IPS DF 4.7 (cell line): ENCODE data around the gene GLIS2.

ENCODE experiments used
- DNase-seq: peaks from one replicate; pipeline ENCODE4 v3.0.0-alpha.2; 2013; ENCODE audit warnings: low spot score; ENCODE audit errors: extremely low read depth

The GLIS2 gene

DNA sequence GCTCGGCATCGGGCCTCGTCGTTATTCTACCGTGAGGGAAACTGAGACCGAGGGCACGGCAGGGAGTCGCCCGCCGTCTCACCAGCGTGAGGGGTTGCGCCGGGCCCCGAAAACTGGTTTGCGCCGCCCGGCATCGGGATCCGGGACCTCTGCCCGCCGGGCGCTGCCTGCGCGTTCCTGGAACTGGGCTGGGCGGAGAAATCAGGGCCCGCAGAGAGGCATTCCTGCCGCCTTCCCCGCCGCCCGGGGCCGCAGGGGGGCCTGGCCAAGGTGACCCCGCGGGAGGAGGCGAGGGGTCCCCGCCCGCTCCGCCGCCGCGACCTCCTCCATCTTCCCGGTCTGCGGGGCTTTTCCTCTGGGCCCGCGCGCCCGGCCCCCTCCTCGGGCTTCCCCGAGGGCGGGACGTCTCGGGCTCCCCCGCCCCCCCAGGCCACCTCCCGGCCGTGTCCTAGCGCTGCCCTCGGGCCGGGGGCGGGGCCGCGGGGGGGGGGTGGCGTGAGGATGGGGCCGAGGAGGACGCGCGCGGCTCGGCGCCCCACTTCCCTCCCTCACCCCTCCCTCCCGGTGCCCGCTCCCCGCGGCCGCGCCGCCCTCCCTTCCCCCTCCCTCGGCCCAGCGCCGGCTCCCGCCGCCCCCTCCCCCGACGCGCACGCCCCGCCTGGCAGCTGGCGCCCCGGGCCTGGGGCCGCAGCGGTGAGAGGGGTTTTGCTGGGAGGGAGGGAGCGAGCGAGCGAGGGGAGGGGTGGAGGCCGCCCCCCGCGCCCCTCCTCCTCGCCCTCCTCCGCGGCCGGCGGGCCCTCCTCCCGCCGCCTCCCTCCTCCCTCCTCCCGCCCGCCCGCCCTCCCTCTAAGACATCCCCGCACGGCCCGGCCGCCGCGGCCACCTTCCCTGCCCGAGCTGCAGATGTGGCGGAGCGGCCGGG lies at the start of gene GLIS2:
Gene GLIS2, plus strand, starts transcription at position 882 of the 922 bp plus-strand sequence. CDS start 16,214 bp downstream, outside the sequence.
- no peak for DNase-seq

DNA sequence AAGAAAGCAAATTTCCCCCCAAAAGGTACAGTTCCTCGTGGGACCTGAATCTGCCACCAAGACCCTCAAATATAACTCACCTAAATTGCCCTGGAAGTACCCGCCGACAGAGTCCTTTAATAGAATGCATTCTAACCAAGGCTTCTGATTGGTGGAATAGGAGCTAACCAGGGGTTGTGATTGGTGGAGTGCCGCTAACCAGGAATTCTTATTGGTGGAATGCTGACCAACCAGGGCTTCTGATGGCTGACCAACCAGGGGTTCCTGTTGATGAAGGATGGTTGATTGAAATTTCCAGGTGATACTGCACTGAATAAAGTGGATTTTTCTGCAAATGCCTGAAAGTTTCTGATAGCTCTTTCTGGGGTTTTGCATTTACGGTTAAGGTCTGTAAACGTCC lies 49.5 kb upstream of the GLIS2 start:
- DNase-seq, result no peak

DNA sequence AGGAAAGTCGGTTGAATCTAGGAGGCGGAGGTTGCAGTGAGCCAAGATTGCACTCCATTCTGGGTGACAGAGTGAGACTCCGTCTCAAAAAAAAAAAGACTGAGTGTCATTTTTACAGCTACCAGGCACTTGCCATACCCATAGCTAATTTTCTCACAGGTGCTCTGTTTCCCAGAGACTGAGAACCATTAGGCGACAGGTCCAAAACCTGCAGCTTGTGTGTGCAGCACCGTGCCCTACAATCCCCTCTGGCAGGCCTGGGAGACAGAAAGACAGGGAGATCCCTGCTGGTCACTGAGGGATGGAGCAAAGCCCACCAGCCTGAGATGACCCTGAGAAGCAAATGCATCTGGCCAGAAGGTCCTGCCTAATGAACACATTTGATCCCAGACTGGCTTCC lies 45.8 kb upstream of the GLIS2 start:
- DNase-seq, result no peak

DNA sequence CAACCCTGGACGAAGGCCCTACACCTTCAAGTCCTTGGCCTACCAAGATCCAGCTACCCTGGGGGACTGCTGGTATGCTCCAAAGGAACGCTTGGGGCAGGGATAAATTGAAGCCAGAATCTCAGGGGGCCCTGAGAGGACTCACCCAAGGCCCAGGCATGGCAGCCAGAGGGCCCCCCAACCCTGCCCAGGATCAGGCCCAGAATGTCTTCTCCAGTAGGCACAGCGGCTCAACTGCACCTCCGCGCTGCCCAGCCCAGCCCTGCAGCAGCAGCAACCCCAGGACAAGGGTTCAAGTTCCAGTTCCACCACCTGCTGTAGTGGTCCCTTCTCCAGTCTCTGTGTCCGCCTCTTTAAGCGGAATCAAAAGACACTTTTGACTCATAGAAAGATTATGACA lies 45.3 kb upstream of the GLIS2 start:
- DNase-seq, result no peak

DNA sequence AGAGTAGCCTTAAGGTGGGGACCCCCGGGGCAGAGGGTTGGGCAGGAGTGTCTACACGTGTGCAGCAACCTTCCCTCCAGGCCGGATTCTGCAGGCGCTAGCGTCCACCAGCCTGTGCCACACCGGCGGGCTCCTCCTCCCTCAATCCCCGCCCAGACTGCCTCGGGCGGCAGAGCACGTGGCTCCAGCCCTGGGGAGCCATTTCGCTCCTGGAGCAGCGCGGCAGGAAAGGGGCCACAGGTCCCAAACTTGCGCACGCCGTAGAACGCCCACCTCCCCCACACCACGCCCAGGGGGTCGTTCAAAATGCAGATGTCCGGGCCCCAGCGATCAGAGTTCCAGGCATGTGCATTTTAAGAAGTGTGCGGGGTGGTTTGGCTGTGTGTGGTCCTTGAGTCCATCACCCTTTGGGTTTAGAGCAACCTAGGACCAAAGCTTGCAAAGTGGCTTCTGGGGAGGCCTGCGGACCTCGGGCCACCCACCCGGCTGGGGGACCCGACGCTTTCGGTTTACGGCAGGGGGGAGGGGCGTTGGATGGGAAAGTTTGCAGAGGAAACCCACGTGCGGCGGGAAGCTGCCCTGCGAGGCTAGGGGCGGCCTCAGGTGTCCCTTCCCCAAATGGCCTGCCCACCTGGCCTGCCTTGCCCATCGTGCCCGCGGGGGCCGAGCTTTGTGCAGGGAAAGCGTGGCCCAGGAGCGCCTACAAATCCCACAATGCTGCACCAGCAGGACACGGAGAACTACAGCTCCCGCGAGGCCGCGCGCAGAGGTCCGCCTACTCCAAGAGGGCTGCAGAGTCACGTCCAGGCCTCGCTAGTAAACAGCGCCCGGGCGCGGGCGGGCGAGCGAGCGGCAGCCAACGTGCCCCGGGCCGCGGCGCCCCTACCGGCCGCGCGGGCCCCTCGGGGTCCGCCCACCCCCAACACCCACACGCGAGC lies 44.4 kb upstream of the GLIS2 start:
- DNase-seq, result no peak

DNA sequence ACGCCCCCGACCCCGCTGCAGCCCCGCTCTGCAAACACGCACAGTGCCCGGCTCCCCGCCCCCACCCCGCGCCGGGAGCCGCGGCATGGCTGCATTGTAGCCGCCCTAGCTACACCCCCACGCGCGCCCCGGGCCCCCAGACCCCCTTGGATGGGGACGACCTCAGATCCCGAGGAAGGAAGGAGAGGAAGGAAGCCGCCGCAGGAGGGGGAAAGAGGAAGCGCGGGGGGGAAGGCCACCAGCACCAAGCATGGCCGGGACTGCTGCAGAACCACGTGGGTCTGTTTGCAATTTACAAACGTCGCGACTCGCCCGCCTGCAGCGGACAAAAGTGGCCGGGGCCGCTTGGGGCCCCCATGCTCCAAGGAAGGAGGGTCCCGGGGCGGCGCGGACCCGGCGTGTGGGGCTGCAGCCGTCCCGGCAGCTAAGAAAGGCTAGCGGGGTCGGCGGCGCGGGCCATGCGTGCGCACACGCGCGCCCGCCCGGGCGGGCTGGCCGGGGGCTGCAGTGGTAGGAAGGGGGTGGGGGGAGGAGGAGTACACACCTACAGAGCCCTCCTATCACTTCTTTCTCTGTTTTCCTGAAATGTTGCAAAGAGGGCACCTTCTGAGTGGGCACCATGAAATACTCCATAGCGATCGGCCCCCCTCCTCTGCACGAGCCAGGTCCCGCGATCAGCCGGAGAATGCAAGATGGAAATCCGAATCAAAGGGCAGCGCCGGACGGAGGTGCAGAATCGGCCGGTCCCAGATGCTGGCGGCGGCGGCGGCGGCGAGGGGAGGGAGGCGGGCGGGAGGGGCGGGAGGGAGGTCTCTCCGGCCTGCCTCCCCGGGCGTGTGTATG lies 43.5 kb upstream of the GLIS2 start:
- DNase-seq, result no peak

DNA sequence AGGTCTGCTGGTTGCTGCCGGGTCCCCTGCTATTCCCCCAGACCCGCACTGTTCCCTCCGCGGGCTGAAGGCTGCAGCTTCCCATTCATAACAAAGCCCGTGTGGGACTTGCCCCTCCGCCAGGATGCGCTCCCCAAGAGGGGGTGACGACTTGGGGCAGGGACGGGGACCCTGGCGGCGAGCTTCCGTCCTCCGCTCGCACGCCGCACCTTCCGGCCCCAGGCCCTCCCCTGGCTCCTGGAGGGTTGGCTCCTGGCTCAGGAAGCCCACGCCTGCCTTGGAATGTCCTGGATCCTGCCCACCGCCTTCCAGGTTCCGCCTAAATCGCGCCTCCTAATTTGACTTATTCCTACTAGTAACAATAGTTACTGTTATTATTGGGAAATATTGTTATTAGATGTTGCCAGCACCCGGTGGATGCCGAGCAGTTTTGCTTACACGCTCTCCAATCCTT lies 42.0 kb upstream of the GLIS2 start:
- DNase-seq, result no peak

DNA sequence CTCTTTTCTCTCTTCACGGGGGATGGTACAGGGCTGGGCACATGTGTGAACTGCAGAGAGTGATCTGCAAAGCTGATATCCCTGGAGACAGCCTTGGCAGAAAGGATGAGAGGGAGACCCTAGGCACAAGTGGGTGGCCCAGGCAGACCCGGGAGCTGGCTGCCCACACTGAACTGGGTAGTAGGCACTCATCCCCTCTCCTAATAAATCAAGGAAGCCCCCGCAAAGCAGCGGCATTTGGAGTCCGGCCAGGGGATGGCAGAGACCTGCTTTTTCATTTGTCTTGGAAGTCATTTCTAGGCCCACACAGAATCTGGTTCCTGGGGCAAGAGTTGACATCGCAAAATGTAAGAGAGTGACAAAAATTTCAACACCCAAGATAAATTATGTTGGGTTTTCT lies 40.0 kb upstream of the GLIS2 start:
- no peak for DNase-seq

DNA sequence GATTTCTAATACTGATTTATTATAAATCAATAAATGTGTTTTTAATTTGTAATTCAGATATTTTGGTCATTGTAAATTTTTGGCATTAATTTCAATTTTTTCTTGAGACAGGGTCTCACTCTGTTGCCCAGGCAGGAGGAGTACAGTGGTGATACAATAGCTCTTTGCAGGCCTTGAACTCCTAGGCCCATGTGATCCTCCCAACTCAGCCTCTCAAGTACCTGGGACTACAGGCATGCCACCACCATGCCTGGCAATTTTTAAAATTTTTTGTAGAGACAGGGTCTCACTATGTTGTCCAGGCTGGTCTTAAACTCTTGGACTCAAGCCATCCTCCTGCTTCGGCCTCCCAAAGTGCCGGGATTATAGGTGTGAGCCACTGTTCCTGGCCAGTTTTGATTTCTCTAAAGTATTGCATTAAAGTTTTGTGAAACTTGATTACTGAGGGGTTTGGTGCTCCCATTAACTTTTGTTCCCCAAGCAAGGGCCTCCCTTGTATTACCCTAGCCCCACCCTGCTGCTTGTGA lies 37.8 kb upstream of the GLIS2 start:
- DNase-seq, result no peak

DNA sequence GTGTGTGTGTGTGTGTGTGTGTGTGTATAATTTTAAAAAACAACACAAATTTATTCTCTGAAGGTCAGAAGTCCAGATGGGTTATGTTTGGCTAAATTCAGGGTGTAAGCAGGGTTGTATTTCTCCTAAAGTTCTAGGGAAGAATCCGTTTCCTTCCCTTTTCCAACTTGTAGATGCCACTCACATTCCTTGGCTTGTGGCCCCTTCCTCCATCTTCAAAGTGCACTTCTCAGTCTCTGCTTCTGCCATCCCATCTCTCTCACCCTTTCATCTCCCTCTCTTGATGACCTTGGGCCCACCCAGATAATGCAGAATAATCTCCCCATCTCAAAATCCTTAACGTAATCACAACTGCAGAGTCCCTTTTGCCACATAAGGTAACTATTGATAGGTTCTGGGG lies 35.2 kb upstream of the GLIS2 start:
- no peak for DNase-seq

DNA sequence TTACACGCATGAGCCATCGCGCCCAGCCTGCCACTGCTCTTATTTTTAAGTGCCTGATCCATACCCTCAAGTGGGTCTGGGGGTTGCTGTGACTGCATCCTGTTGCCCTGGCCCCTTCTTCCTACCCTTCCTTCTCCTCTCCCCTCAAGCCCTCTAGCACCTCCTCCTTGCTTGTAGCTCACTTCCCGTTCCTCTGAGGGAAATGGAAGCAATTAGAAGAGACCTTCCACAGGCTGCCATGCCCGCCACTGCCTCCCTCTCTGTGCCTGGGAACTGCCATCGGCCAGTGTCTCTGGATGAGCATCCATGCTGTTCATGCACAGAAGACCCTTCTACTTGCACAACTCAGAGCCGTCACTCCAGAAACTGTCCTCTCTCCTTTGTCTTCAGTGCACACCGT lies 32.4 kb upstream of the GLIS2 start:
- no peak for DNase-seq

DNA sequence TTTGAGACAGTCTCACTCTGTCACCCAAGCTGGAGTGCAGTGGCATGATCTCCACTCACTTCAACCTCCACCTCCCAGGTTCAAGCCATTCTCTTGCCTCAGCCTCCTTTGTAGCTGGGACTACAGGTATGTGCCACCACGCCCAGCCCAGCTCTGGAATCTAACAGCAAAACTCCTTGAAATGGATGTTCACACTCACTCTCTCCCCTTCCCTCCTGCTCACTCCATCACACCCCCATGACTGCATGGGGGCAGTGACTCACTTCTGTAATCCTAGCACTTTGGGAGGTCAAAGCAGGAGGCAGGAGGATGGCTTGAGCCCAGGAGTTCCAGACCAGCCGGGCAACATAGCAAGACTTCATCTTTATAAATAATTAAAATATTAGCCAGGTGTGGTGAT lies 31.9 kb upstream of the GLIS2 start:
- no peak for DNase-seq

DNA sequence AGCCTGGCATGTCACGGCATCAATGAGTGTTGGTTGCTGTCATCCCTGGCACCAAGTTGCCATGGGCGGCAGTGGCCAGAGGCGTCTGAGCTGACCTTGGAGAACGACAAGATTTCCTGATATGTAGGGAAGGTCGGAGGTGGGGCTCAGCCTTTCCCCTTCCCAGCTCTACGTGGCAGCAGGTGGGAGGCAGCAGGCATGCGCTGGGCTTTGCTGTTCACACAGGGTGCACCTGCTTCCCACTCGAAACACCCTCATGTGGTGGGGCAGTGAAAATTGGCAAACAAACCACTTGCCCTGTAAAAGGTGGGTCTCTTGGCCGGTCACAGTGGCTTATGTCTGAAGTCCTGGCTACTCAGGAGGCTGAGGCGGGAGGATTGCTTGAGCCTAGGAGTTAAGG lies 30.7 kb upstream of the GLIS2 start:
- DNase-seq, result no peak

DNA sequence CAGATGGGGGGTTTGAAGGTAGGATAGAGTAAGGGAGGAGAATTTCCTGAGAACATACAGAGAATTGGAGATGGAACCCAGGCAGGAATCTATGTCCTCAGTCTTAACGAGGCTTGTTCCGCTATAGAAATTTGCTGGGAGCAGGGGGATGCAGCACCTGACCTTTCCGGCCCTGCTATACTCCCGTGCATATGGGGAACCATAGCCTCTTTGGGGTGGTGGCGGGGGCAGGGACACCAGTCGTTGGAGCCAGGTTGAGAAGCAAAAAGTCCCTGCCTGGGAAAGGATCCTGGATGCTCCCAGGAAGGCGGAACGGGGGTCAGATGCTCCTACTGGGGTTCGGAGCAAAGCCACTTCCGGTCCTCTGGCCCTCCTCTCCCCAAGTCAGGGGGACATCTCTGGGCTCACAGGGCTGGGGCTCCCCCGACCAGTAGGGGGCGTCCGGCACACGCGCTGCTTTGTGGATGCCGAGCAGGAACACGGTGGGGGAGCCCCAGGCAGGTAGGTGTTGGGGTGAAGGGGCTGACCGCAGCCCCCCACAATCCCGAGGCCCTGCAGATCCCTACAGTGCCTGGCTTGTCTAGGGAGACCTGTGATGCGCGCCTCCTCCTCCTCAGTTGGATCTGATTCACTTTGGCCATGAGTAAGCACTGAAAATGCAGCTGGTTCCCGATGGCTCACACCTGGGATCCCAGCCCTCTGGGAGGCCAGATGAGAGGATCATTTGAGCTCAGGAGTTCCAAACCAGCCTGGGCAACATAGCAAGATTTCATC lies 27.5 kb upstream of the GLIS2 start:
- DNase-seq, result no peak

DNA sequence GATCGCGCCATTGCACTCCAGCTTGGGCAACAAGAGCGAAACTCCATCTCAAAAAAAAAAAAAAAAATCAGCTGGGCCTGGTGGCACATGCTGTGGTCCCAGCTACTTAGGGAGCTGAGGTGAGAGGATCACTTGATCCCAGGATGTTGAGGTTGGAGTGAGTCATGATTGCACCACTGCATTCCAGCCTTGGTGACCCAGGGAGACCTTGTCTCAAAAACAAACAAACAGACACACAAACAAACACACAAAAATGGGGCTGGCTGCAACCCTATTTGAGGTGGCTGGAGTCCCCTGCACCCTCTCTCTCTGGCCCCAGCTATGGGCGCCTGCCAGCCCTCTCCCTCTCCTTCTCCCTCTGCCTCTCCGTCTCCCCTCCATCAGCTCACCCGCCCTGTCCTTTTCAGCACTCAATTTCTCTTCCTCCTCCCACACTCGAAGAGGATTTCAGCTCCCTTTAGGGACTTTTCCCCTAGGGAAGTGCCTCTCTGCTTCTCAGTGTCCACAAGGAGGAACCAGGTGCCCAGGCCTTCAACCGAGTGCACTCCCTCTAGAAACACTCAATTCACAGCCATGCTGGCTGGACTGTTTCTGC lies 25.5 kb upstream of the GLIS2 start:
- no peak for DNase-seq

DNA sequence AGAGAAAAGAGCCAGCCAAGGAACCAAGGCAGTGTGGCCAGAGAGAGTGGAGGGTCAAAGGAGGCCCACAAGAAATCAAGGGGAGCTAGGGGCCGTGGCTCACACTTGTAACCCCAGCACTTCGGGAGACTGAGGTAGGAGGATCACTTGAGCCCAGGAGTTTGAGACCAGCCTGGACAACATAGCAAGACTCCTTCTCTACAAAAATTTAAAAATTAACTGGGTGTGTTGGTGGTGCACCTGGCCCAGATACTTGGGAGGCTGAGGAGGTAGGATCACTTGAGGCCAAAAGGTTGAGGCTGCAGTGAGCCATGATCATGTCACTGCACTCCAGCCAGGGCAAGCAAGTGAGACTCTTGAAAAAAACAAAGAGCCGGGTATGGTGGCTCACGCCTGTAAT lies 24.2 kb upstream of the GLIS2 start:
- DNase-seq, result no peak

DNA sequence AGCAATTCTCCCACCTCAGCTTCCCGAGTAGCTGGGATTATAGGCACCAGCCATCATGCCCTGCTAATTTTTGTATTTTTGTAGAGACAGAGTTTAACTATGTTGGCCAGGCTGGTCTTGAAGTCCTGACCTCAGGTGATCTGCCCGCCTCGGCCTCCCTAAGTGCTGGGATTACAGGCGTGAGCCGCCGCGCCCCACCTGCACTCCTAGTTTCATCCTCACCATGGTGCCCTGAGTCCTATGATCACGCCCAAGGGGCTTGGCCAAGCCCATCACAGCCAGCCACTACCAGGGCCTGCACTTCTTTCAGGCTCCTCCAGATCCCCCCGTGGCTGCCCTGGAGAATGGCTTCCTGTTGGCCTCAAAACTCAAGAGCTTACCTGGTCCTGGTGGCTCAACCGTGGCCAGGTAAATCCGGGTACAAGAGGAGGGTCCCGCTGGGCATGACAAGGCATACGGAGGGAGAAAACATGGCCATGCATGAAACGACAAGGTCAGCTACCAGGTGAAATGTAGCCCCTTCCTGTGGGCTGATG lies 22.6 kb upstream of the GLIS2 start:
- DNase-seq, result no peak

DNA sequence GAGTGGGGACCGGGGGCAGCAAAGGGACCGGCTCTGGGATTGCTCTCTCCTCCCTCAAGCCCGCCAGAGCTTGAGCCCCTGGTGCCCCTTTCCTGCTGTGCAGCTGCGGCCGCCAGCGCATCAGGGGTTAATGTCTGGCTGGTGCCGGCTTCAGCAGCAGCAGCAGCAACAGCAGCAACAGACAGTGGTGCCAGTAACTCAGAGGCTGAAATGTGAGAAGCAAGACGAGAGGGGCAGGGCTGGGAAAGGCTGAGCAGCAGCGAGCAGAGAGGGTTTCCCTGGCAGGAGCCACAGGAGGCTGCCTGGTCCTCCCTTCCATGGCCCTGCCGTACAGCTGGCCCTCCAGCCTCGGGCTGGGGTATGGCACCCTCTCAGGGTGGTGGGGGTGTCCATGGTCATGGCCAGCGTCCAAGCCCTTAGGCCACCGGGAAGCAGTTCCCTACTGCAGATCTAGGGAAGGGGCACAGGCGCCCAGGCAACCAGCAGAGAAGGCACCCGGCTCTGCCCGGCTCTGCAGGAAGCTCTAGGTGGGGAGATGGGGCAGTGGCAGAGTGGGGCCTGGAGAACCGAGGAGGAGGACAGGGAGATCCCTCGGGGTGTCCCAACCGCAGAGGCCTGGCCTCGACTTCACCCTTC lies 21.9 kb upstream of the GLIS2 start:
- DNase-seq, result no peak

DNA sequence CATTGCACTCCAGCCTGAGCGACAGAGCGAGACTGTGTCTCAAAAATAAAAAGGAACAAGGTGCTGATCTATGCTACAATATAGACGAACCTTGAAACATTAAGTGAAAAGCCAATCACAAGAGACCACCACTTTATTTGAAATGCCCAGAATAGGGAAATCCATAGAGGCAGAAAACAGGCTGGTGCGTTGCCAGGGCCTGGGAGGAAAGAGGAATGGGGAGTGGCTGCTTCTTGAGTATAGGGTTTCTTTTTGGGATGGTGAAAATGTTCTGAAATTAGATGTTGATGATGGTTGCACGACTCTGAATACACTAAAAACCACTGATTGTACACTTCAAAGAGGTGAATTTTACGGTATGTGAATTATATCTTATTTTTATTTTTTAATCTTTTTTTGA lies 20.3 kb upstream of the GLIS2 start:
- no peak for DNase-seq
